BLaER1 treated with 17β-estradiol and CSF1 and Interleukin-3, amounts not matched to agents 10 nM and 100 nM (cell line): ENCODE data around the gene CD300LB.
"Not testable (repeated sequence)": the region's sequence is repeated elsewhere in the genome, so short reads cannot be mapped to it uniquely, and the experiment has no call there.

Source experiments
- H3K27ac ChIP-seq, 11 experiments: shearing (Covaris generic); formaldehyde crosslinking; 2 replicates each; pipeline ENCODE4 v1.8.1; 2022
- H3K27me3 ChIP-seq, 11 experiments: shearing (Covaris generic); formaldehyde crosslinking; 2 replicates each; pipeline ENCODE4 v1.8.1; 2022
- H3K36me3 ChIP-seq, 11 experiments: shearing (Covaris generic); formaldehyde crosslinking; 2 replicates each; pipeline ENCODE4 v1.8.1; 2022
- H3K4me1 ChIP-seq, 10 experiments: shearing (Covaris generic); formaldehyde crosslinking; 2 replicates each; pipeline ENCODE4 v1.8.1; 2022
- H3K4me2 ChIP-seq, 11 experiments: shearing (Covaris generic); formaldehyde crosslinking; 2 replicates each; pipeline ENCODE4 v1.8.1; 2022
- H3K4me3 ChIP-seq, 10 experiments: shearing (Covaris generic); formaldehyde crosslinking; 2 replicates each; pipeline ENCODE4 v1.8.1; 2022
- H3K9ac ChIP-seq, 11 experiments: shearing (Covaris generic); formaldehyde crosslinking; 2 replicates each; pipeline ENCODE4 v1.8.1; 2022
- H3K9me3 ChIP-seq, 11 experiments: shearing (Covaris generic); formaldehyde crosslinking; replicated peaks in 1 of 11; 2 replicates each; pipeline ENCODE4 v1.8.1; 2022
- H4K20me1 ChIP-seq, 11 experiments: shearing (Covaris generic); formaldehyde crosslinking; 2 replicates each; pipeline ENCODE4 v1.8.1; 2022
- Cebpa-rat ChIP-seq, 11 experiments: shearing (Covaris generic); IDR thresholded peaks; 2 replicates each; pipeline ENCODE4 v1.8.1; 2022

Gene CD300LB

DNA sequence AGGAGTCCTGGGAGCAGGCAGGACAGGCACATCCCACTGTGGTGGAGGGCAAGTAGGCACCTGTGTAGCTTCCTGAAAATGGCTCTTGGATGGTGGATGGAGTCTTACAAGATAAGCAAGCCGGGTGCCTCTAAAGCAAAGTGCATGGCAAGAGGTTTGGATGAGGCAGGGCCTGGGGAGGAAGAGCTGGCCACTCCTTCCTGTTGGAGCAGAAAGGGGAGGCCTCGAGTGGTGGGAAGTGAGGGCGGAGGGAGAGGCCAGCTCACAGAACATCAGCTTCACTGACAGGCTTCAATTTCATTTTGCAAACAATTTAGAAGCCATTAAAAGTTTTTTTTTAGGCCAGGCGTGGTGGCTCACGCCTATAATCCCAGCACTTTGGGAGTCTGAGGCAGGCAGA is 33.8 kb downstream of the CD300LB start:
- peaks cover 5 to 36% (median 19%) of the 10 kb centered on the region in 10 experiments; a peak in 14 of 20 replicates for H3K4me1 ChIP-seq

DNA sequence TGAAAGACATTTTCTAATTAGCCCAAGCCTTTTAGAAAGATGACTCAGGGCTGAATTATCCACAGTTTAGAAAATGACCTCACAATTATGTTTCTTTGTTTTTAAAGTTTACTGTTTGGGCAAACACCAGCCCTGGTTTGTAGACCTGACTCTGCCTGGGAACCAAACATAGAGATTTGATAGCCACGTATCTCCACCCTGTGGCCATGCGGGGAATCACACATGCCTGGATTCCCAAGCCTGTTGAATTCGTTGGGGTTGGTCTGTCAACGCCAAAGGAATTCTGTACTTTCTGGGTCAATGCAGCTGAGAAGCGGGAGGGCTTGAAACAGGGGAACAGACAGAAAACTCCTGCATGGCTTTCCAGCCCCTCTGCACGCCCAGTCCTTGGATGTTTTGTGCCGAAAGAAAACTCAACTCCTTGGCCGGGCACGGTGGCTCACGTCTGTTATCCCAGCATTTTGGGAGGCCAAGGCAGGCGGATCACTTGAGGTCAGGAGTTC is 37.9 kb downstream of the CD300LB start:
- peaks cover 0 to 2% (median 0%) of the 10 kb centered on the region in 11 experiments; a peak in 1 of 22 replicates for H3K36me3 ChIP-seq
- no peak overlapping the region for H3K4me3 ChIP-seq
- no peak for TF ChIP-seq Cebpa-rat (IDR thresholded peaks at IDR 0.05)
- H3K4me1 ChIP-seq = peaks cover 5 to 52% (median 25%) of the 10 kb centered on the region in 10 experiments; a peak in 14 of 20 replicates
- H3K27me3 ChIP-seq = no peaks in the 10 kb centered on the region
- no peak overlapping the region for H3K27ac ChIP-seq
- no peaks in the 10 kb centered on the region for H4K20me1 ChIP-seq
- no peak overlapping the region for H3K9ac ChIP-seq
- peaks cover 5 to 8% (median 6%) of the 10 kb centered on the region in 11 experiments; a peak in 21 of 22 replicates for H3K9me3 ChIP-seq
- H3K4me2 ChIP-seq = peak overlapping the region in 2 of 11 experiments; percentile 20 to 42; a peak in 1 of 22 replicates

More for the DNA sequence above, 33.8 kb downstream of the CD300LB start:
- Histone ChIP-seq H4K20me1 (no peaks in the 10 kb centered on the region), H3K4me2 (peak overlapping the region in 6 of 11 experiments; percentile 13 to 65 (median 52); a peak in 11 of 22 replicates), H3K9me3 (no peaks in the 10 kb centered on the region), H3K36me3 (no peaks in the 10 kb centered on the region), H3K27ac (no peak overlapping the region), H3K9ac (no peak overlapping the region), H3K4me3 (no peak overlapping the region), H3K27me3 (no peaks in the 10 kb centered on the region)
- TF ChIP-seq Cebpa-rat (IDR thresholded peaks at IDR 0.05) = no peak

DNA sequence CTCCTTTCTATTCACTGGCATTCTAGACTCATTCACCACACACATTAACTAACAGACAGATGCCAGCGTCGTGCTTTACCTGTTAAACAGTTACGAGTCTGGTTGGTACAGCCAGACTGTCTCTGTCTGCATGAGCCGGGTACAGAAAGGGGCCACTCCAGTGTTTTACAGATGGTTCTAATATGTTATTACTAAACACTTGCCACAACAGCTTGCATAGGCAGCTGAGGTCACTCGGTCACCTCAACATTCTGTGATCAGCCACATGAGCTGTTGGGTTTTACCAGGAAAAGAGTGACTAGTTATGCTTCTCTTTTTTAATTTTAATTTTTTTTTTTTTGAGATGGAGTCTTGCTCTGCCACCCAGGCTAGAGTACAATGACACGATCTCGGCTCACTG is 39.6 kb downstream of the CD300LB start:
- no peaks in the 10 kb centered on the region for H3K27me3 ChIP-seq
- peaks cover 0 to 19% (median 0%) of the 10 kb centered on the region in 11 experiments; a peak in 4 of 22 replicates for H3K36me3 ChIP-seq
- no peak overlapping the region for H3K4me3 ChIP-seq
- no peak overlapping the region for H3K27ac ChIP-seq
- peak overlapping the region in 2 of 11 experiments; percentile 1 to 4; a peak in 2 of 22 replicates for H3K9ac ChIP-seq
- H4K20me1 ChIP-seq = no peaks in the 10 kb centered on the region
- peaks cover 0 to 41% (median 16%) of the 10 kb centered on the region in 10 experiments; a peak in 12 of 20 replicates for H3K4me1 ChIP-seq
- H3K9me3 ChIP-seq = peaks cover 12 to 21% (median 17%) of the 10 kb centered on the region in 11 experiments; a peak in 21 of 22 replicates
- H3K4me2 ChIP-seq = peak overlapping the region in 5 of 11 experiments; percentile 1 to 73 (median 52); a peak in 7 of 22 replicates
- no peak for TF ChIP-seq Cebpa-rat (IDR thresholded peaks at IDR 0.05)

GRCh38 chr17:74490716-74491115 is 40.6 kb downstream of the CD300LB start:
- TF ChIP-seq Cebpa-rat (IDR thresholded peaks at IDR 0.05) = no peak
- no peak overlapping the region for H3K4me3 ChIP-seq
- no peak overlapping the region for H3K27ac ChIP-seq
- H3K9me3 ChIP-seq = peaks cover 12 to 21% (median 17%) of the 10 kb centered on the region in 11 experiments; a peak in 21 of 22 replicates
- no peaks in the 10 kb centered on the region for H3K27me3 ChIP-seq
- H3K9ac ChIP-seq = no peak overlapping the region
- H4K20me1 ChIP-seq = no peaks in the 10 kb centered on the region
- peaks cover 0 to 35% (median 14%) of the 10 kb centered on the region in 10 experiments; a peak in 12 of 20 replicates for H3K4me1 ChIP-seq
- H3K4me2 ChIP-seq = peak overlapping the region in 2 of 11 experiments; percentile 72 to 73; a peak in 2 of 22 replicates
- peaks cover 0 to 29% (median 0%) of the 10 kb centered on the region in 11 experiments; a peak in 4 of 22 replicates for H3K36me3 ChIP-seq

DNA sequence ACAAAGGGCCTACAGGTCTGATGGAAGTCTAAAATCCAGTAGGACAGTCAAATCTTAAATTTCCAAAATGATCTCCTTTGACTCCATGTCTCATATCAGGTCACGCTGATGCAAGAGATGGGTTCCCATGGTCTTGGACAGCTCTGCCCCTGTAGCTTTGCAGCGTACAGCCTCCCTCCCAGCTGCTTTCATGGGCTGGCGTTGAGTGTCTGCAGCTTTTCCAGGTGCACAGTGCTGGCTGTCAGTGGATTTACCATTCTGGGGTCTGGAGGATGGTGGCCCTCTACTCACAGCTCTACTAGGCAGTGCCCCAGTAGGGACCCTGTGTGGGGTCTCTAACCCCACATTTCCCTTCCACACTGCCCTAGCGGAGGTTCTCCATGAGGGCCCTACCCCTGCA is 43.0 kb downstream of the CD300LB start:
- H3K9ac ChIP-seq, H3K27me3 ChIP-seq, H3K27ac ChIP-seq, H3K4me3 ChIP-seq, H3K4me2 ChIP-seq, H4K20me1 ChIP-seq: not testable (repeated sequence)
- Histone ChIP-seq H3K4me1 (peaks cover 0 to 27% (median 4%) of the 10 kb centered on the region in 10 experiments; a peak in 10 of 20 replicates), H3K9me3 (peaks cover 12 to 21% (median 17%) of the 10 kb centered on the region in 11 experiments; a peak in 21 of 22 replicates), H3K36me3 (peaks cover 0 to 53% (median 0%) of the 10 kb centered on the region in 11 experiments; a peak in 6 of 22 replicates)

- H3K9me3 ChIP-seq = peaks cover 12 to 21% (median 17%) of the 10 kb centered on the region in 11 experiments; a peak in 21 of 22 replicates
- H3K4me2 ChIP-seq = peak overlapping the region in 1 of 11 experiments; percentile 10; a peak in 1 of 22 replicates
- H4K20me1 ChIP-seq = no peaks in the 10 kb centered on the region; a peak in 1 of 22 replicates
- H3K9ac ChIP-seq = no peak overlapping the region
- H3K4me3 ChIP-seq = no peak overlapping the region
- no peaks in the 10 kb centered on the region for H3K27me3 ChIP-seq
- peaks cover 0 to 8% (median 0%) of the 10 kb centered on the region in 10 experiments; a peak in 5 of 20 replicates for H3K4me1 ChIP-seq
- H3K27ac ChIP-seq = no peak overlapping the region
- TF ChIP-seq Cebpa-rat (IDR thresholded peaks at IDR 0.05) = no peak
- H3K36me3 ChIP-seq = peaks cover 0 to 77% (median 0%) of the 10 kb centered on the region in 11 experiments; a peak in 6 of 22 replicates
Measured at GRCh38 chr17:74485841-74486240, 45.4 kb downstream of the CD300LB start.

DNA sequence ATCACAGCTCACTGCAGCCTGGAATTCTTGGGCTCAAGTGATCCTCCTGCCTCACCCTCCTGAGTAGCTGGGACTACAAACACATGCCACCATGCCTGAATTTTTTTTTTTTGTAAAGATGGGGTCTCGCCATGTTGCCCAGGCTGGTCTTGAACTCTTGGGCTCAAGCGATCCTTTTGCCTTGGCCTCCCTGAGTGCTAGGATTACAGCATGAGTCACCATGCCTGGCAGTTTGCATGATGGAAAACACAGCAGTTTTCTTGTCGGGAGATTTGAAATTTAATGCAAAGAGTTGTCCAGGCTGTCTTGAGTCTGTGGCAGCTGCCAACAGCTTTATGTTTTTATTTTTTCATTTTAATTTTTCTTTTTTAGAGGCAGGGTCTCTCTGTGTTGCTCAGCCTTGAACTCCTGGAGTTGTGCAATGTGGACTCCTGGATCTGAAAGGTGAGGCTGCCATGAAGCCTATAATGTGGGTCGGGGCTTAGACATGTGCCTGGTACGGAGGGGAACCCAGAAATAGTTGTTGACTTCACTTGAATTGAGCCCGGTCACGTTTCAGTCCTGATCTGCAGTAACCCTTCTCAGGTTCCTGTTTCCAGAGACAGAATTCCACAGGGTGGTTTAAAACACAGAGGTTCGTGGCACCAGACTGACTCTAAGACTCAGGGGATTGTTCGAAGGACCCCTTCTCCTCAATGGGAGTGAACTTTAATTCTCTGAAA is 46.1 kb downstream of the CD300LB start:
- peaks cover 12 to 21% (median 17%) of the 10 kb centered on the region in 11 experiments; a peak in 21 of 22 replicates for H3K9me3 ChIP-seq
- no peak overlapping the region for H3K9ac ChIP-seq
- TF ChIP-seq Cebpa-rat (IDR thresholded peaks at IDR 0.05) = no peak
- H3K4me3 ChIP-seq = no peak overlapping the region
- peaks cover 2 to 14% (median 3%) of the 10 kb centered on the region in 10 experiments; a peak in 17 of 20 replicates for H3K4me1 ChIP-seq
- no peak overlapping the region; a peak in 1 of 22 replicates for H3K4me2 ChIP-seq
- no peaks in the 10 kb centered on the region for H3K27me3 ChIP-seq
- no peak overlapping the region for H3K27ac ChIP-seq
- H3K36me3 ChIP-seq = peaks cover 0 to 84% (median 0%) of the 10 kb centered on the region in 11 experiments; a peak in 6 of 22 replicates
- no peaks in the 10 kb centered on the region; a peak in 1 of 22 replicates for H4K20me1 ChIP-seq

GRCh38 chr17:74484066-74484465 is 47.2 kb downstream of the CD300LB start:
- H3K4me1 ChIP-seq = peaks cover 14 to 26% (median 14%) of the 10 kb centered on the region in 10 experiments
- H3K4me2 ChIP-seq = no peak overlapping the region
- no peaks in the 10 kb centered on the region for H3K27me3 ChIP-seq
- no peak overlapping the region for H3K27ac ChIP-seq
- H3K9me3 ChIP-seq = peaks cover 12 to 21% (median 16%) of the 10 kb centered on the region in 11 experiments; a peak in 21 of 22 replicates
- H4K20me1 ChIP-seq = no peaks in the 10 kb centered on the region; a peak in 1 of 22 replicates
- H3K4me3 ChIP-seq = no peak overlapping the region
- H3K36me3 ChIP-seq = peaks cover 0 to 88% (median 0%) of the 10 kb centered on the region in 11 experiments; a peak in 6 of 22 replicates
- no peak for TF ChIP-seq Cebpa-rat (IDR thresholded peaks at IDR 0.05)
- no peak overlapping the region for H3K9ac ChIP-seq

DNA sequence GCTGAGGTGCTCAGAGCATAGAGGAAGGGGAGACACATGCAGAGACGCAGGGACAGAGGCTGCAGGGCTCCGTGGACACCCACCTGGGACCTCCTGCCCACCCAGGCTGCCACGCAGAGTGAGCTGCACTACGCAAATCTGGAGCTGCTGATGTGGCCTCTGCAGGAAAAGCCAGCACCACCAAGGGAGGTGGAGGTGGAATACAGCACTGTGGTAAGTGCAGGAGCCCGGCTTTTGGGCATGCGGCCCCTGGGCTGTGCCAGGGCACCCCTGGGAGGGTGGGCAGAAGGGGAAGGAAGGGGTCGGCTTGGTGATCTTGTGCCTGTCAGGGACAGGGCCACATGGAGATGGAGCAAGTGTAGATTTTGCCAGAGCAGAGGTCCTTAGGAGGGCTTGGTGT is 49.7 kb downstream of the CD300LB start:
- no peak for TF ChIP-seq Cebpa-rat (IDR thresholded peaks at IDR 0.05)
- H3K9ac ChIP-seq = no peak overlapping the region
- H3K4me2 ChIP-seq = peak overlapping the region in 2 of 11 experiments; percentile 9 to 16; a peak in 1 of 22 replicates
- peaks cover 0 to 80% (median 0%) of the 10 kb centered on the region in 11 experiments; a peak in 6 of 22 replicates for H3K36me3 ChIP-seq
- peaks cover 0 to 3% (median 0%) of the 10 kb centered on the region in 11 experiments; a peak in 6 of 22 replicates for H3K9me3 ChIP-seq
- no peak overlapping the region for H3K27ac ChIP-seq
- H3K4me3 ChIP-seq = no peak overlapping the region
- peaks cover 0 to 10% (median 0%) of the 10 kb centered on the region in 11 experiments; a peak in 2 of 22 replicates for H4K20me1 ChIP-seq
- H3K27me3 ChIP-seq = no peaks in the 10 kb centered on the region
- peaks cover 32 to 47% (median 36%) of the 10 kb centered on the region in 10 experiments for H3K4me1 ChIP-seq
